Astrocyte of the spinal cord (primary cell): ENCODE measurements around the gene DUS1L.

ENCODE experiments used
- DNase-seq: peaks from one replicate; pipeline ENCODE4 v3.0.0; 2011; ENCODE audit warnings: low read depth, low spot score
- H3K4me3 ChIP-seq: 2 replicates; pipeline ENCODE4 v1.5.1; 2011; ENCODE audit warnings: low read depth, mild to moderate bottlenecking, low read length, moderate library complexity
- in situ Hi-C: cut with HindIII; loops from 2 replicates; pipeline ENCODE4 v1.10.0; 2017; ENCODE audit warnings: low sequenced_read_pairs
- TF ChIP-seq, protein P1 (sequence below): IDR thresholded peaks from 2 replicates; pipeline ENCODE4 v1.5.1; 2012; ENCODE audit warnings: low read depth, mild to moderate bottlenecking, low read length, inconsistent platforms

DUS1L gene

GRCh38 chr17:82016875-82017459 is 48.6 kb downstream of the DUS1L start:
- no peak overlapping the region for H3K4me3 ChIP-seq
- TF ChIP-seq, protein P1, sequence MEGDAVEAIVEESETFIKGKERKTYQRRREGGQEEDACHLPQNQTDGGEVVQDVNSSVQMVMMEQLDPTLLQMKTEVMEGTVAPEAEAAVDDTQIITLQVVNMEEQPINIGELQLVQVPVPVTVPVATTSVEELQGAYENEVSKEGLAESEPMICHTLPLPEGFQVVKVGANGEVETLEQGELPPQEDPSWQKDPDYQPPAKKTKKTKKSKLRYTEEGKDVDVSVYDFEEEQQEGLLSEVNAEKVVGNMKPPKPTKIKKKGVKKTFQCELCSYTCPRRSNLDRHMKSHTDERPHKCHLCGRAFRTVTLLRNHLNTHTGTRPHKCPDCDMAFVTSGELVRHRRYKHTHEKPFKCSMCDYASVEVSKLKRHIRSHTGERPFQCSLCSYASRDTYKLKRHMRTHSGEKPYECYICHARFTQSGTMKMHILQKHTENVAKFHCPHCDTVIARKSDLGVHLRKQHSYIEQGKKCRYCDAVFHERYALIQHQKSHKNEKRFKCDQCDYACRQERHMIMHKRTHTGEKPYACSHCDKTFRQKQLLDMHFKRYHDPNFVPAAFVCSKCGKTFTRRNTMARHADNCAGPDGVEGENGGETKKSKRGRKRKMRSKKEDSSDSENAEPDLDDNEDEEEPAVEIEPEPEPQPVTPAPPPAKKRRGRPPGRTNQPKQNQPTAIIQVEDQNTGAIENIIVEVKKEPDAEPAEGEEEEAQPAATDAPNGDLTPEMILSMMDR: no peak
- in situ Hi-C loops: no loop called here
- DNase-seq: no peak

- DNase-seq: no peak
- TF ChIP-seq, protein P1: no peak
- in situ Hi-C loops: no loop called here
- H3K4me3 ChIP-seq: no peak overlapping the region
These were observed 49.3 kb downstream of the DUS1L start for GRCh38 chr17:82016061-82016874.

GRCh38 chr17:82015311-82015971 is 50.2 kb downstream of the DUS1L start:
- TF ChIP-seq, protein P1: no peak
- no peak overlapping the region for H3K4me3 ChIP-seq
- DNase-seq: no peak
- in situ Hi-C loops: no loop called here

GRCh38 chr17:82014971-82015310 is 50.7 kb downstream of the DUS1L start:
- H3K4me3 ChIP-seq: no peak overlapping the region
- TF ChIP-seq, protein P1: no peak
- in situ Hi-C loops: no loop called here
- DNase-seq: no peak

DNA sequence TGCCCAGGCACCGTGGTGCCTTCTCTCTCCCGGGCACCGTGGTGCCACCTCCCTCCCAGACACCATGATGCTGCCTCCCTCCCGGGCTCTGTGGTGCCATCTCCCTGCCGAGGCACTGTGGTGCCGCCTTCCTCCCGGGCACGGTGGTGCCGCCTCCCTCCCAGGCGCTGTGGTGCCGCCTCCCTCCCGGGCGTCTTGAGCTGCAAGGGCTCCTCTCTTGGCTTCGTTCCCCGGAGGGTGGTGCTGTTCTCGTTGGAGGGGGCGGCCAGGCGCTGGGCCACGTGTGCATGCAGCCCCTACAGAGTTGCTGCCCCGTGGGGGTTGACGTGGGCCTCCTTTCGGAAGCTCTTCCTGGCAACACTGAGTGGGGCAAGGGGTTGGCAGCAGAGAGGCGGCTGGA is 51.2 kb downstream of the DUS1L start:
- TF ChIP-seq, protein P1: no peak
- no peak for DNase-seq
- H3K4me3 ChIP-seq: no peak overlapping the region
- in situ Hi-C loops: no loop called here

DNA sequence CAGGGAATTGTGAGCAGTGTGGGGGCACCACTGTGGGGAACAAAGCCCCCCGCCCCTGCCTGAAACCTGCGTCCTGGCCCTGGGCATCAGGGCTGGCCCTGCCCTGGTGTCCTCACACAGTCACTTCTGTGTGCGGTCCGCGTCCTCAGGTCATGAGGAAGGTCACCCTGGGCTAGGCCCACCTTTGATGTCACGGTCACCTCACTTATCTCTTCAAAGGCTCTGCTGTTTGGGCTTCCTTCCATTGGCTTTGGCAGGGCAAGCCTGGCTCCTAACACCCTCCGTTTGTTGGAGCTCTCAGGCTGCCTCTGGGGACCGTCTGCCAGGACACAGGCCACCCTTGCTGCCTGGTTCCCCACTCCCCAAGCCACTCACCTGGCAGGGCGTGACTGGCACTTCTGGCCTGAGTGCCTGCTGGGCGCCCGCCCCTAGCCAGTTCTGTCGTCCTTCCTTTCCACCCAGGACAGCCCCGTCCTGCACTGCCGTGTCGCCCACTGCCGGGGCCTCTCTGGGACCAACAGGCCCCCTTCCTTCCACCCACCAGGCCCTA is 51.8 kb downstream of the DUS1L start:
- in situ Hi-C loops: no loop called here

More for the DNA sequence above, 51.8 kb downstream of the DUS1L start:
- DNase-seq: no peak
- no peak overlapping the region for H3K4me3 ChIP-seq
- TF ChIP-seq, protein P1: no peak
